Suprapubic skin (tissue), 4 donors: ENCODE measurements around the gene THSD7A. TPM values are rescaled to one million over a fixed set of nuclear protein-coding genes. Genes with fewer than 3 reads are reported as not detected.

ENCODE experiments used
- DNase-seq, 2 donors: peaks; one replicate each; pipeline ENCODE4 v3.0.0-alpha.2; 2019; ENCODE audit warnings: low spot score in 2 of 2
- H3K27ac ChIP-seq: fragments of 200-600 bp; sonication (generic); one replicate; pipeline ENCODE4 v1.5.1; 2019
- H3K27me3 ChIP-seq: fragments of 200-600 bp; sonication (generic); one replicate; pipeline ENCODE4 v1.5.1; 2019
- H3K36me3 ChIP-seq: fragments of 200-600 bp; sonication (generic); one replicate; pipeline ENCODE4 v1.5.1; 2019
- H3K4me1 ChIP-seq: fragments of 200-600 bp; sonication (generic); one replicate; pipeline ENCODE4 v1.5.1; 2019
- H3K4me3 ChIP-seq: fragments of 200-600 bp; sonication (generic); one replicate; pipeline ENCODE4 v1.5.1; 2019; ENCODE audit warnings: mild to moderate bottlenecking
- H3K9me3 ChIP-seq: fragments of 200-600 bp; sonication (generic); one replicate; pipeline ENCODE4 v1.5.1; 2019
- EP300 ChIP-seq: sonication (generic); formaldehyde crosslinking; IDR thresholded peaks from one replicate; pipeline ENCODE4 v1.6.1; 2017; ENCODE audit warnings: antibody characterized with exemption
- POLR2A ChIP-seq, 2 donors: fragments of 450-650 bp; IDR thresholded peaks; one replicate each; pipeline ENCODE4 v1.6.1; 2017; ENCODE audit warnings: antibody characterized with exemption in 2 of 2, mild to moderate bottlenecking in 2 of 2, moderate library complexity in 2 of 2
- POLR2AphosphoS5 ChIP-seq, 3 donors: sonication (generic); formaldehyde crosslinking; IDR thresholded peaks; one replicate each; pipeline ENCODE4 v1.6.1; 2017; ENCODE audit warnings: antibody characterized with exemption in 3 of 3
- WGBS: methylation state at CpG from one replicate; pipeline ENCODE4 v1.1.5; 2018; 5-methylcytosine and 5-hydroxymethylcytosine counted together
- total RNA-seq, 4 donors: library from RNA; depleted of rRNA; stranded (reverse); fragments of >200 nt; gene quantifications; one replicate each; pipeline ENCODE4 v1.1.0, GENCODE V29; 2016
- TF ChIP-seq, protein P1 (sequence below), 2 donors: fragments of 200-600 bp in 1 of 2; fragments of 450-650 bp in 1 of 2; sonication (generic) in 1 of 2; IDR thresholded peaks; one replicate each; pipeline ENCODE4 v1.5.1; 2016 to 2019; ENCODE audit warnings: antibody characterized with exemption in 2 of 2, mild to moderate bottlenecking in 1 of 2, moderate library complexity in 1 of 2

Gene THSD7A
- total RNA-seq, 4 donors from 2014 or later, result 0.42 to 5.4 (median 1.2) TPM

DNA sequence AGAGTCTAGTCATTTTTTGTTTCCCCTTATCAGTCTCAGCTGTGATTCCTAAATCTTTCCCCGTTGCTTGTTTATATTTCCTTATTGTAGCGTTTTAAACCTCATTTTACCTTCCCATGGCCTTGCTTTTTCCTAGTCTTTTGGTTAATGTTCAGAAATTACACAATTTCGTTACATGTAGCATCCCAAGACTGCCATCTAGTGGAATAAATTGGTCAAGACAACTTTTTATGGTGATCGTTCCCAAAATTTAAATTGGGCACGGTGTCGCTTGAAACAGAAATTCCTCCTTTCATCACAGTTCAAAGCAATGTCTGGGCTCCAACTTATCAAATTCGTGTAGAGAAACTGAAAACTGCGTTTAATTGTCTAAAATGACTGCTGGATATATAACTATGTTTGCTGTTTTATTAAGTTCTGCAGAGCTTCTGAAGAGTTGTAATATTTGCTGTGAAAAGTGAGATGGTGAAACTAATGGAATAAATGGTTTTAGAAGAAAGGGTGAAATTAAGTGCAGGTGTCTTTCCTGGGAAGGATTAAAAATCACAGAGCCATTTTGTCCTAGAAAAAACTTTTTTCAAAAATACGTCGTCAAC, 488.1 kb downstream of the THSD7A start:
- peaks cover 3% of the 10 kb centered on the region for H3K4me1 ChIP-seq
- DNase-seq, result no peak
- H3K36me3 ChIP-seq, result no peaks in the 10 kb centered on the region
- no peaks in the 10 kb centered on the region for H3K27me3 ChIP-seq
- no peak overlapping the region for H3K4me3 ChIP-seq
- no peaks in the 10 kb centered on the region for H3K9me3 ChIP-seq
- 16% methylated on average over 10 of the region's 10 CpGs for WGBS
- H3K27ac ChIP-seq, result no peak overlapping the region
- TF ChIP-seq, protein P1, sequence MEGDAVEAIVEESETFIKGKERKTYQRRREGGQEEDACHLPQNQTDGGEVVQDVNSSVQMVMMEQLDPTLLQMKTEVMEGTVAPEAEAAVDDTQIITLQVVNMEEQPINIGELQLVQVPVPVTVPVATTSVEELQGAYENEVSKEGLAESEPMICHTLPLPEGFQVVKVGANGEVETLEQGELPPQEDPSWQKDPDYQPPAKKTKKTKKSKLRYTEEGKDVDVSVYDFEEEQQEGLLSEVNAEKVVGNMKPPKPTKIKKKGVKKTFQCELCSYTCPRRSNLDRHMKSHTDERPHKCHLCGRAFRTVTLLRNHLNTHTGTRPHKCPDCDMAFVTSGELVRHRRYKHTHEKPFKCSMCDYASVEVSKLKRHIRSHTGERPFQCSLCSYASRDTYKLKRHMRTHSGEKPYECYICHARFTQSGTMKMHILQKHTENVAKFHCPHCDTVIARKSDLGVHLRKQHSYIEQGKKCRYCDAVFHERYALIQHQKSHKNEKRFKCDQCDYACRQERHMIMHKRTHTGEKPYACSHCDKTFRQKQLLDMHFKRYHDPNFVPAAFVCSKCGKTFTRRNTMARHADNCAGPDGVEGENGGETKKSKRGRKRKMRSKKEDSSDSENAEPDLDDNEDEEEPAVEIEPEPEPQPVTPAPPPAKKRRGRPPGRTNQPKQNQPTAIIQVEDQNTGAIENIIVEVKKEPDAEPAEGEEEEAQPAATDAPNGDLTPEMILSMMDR (IDR thresholded peaks at IDR 0.05), result peak; percentile 59 to 60
- TF ChIP-seq EP300 (no peak), POLR2A (IDR thresholded peaks at IDR 0.05) (no peak), POLR2AphosphoS5 (IDR thresholded peaks at IDR 0.05) (no peak)

DNA sequence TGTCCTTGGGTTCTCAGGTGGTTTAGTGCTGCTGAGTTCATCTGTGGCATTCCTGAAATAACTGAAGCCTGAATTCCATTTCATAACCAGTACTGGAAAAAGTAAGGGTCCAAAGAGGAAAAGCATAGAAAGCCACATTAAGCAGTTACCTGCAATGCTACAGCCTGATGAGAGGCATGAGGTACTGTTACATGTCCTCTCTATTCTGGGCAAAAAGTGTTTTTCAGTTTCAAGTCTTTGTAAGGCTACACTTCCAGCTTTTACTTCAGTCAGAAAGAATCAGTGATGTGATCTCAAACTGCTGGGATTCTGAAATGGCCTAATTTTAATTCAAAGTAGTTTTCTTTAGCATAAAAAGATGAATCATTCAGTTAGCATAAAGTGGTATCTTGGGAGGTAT, 488.9 kb downstream of the THSD7A start:
- TF ChIP-seq POLR2AphosphoS5 (IDR thresholded peaks at IDR 0.05) (no peak), EP300 (no peak), POLR2A (IDR thresholded peaks at IDR 0.05) (no peak)
- TF ChIP-seq, protein P1 (IDR thresholded peaks at IDR 0.05), result no peak
- no peak for DNase-seq
- no peaks in the 10 kb centered on the region for H3K9me3 ChIP-seq
- peaks cover 3% of the 10 kb centered on the region for H3K4me1 ChIP-seq
- H3K27ac ChIP-seq, result no peak overlapping the region
- no peaks in the 10 kb centered on the region for H3K36me3 ChIP-seq
- no peaks in the 10 kb centered on the region for H3K27me3 ChIP-seq
- no peak overlapping the region for H3K4me3 ChIP-seq

DNA sequence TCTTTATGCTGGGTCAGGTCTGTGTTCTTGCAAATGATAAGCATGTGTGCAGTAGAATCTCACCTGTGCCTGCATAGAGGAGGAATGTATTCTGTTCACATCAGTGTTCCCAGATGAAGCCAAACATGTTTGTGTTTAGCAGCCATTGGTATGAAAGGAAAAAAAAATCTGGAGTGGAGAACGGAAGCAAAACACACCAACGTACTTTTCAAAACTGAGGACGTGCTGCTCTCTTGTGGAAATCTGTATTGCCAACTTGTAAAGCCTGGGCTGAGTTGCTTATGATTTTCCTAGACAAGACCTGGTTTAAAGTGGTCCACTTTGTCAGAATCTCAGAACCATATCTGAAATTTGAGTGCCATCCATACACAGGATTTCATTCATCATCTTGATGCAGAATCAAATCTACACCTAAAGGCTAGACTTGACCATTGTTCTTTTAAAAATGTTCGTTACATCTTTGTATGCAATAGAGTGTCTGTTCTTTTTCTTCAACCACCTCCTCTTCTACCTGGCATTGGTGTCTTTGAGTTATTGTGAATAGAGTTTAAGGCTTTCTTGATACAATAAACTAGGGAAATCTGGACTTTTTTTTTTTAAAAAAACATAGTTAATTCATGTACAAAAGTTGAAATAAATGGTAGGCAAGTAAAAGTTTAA, 490.6 kb downstream of the THSD7A start:
- no peaks in the 10 kb centered on the region for H3K36me3 ChIP-seq
- no peak overlapping the region for H3K27ac ChIP-seq
- DNase-seq, result no peak
- no peaks in the 10 kb centered on the region for H3K9me3 ChIP-seq
- H3K4me1 ChIP-seq, result peaks cover 3% of the 10 kb centered on the region
- no peak overlapping the region for H3K4me3 ChIP-seq
- WGBS, result 27% methylated on average over 4 of the region's 4 CpGs
- no peaks in the 10 kb centered on the region for H3K27me3 ChIP-seq
- TF ChIP-seq EP300 (no peak), POLR2A (IDR thresholded peaks at IDR 0.05) (no peak), POLR2AphosphoS5 (IDR thresholded peaks at IDR 0.05) (no peak)
- TF ChIP-seq, protein P1 (IDR thresholded peaks at IDR 0.05), result no peak

DNA sequence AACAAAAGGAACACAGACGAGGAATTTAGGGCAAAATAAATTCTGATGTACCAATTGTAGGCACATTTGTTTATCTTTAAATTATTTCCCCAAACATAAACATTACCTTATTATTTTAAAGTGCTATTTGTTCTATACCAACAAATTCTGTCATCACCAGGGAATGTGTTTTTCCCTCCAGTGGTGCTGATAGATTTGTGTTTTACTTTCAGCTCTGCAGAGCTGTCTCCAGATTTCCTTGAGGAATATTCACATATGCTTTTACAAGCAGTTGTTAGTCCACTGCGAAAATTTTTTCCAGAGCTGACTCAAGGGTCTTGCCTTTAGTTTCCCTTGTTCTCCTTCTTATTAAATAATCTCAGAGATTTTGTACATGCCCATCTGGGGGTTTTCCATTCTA, 495.6 kb downstream of the THSD7A start:
- Histone ChIP-seq H3K9me3 (no peaks in the 10 kb centered on the region), H3K27me3 (no peaks in the 10 kb centered on the region), H3K4me1 (no peaks in the 10 kb centered on the region), H3K4me3 (no peak overlapping the region), H3K27ac (no peak overlapping the region), H3K36me3 (no peaks in the 10 kb centered on the region)
- TF ChIP-seq EP300 (no peak), POLR2A (IDR thresholded peaks at IDR 0.05) (no peak), POLR2AphosphoS5 (IDR thresholded peaks at IDR 0.05) (no peak)
- TF ChIP-seq, protein P1 (IDR thresholded peaks at IDR 0.05), result no peak
- DNase-seq, result no peak
- 48% methylated on average over 2 of the region's 2 CpGs for WGBS

DNA sequence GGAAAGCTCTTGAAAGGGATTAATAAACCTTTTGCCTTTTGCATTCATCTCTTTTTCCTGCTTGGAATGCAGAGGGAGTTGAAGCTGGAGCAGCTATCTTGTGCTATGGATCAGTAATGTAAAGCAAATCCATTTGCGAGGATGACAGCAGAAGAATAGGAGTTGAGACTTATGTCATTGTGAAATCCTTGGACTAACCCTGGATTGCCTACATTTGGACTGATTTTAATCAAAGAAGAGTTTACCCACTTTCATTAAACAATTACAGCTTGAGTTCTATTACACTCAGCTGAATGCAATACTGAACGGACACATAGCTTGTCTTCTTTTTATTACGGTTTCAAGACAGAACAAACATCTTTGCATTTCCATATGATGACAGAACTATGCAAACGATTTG, 496.1 kb downstream of the THSD7A start:
- peaks cover under 1% of the 10 kb centered on the region for H3K9me3 ChIP-seq
- 60% methylated on average over 4 of the region's 4 CpGs for WGBS
- no peak overlapping the region for H3K4me3 ChIP-seq
- no peaks in the 10 kb centered on the region for H3K36me3 ChIP-seq
- no peak overlapping the region for H3K27ac ChIP-seq
- H3K27me3 ChIP-seq, result no peaks in the 10 kb centered on the region
- DNase-seq, result no peak
- TF ChIP-seq, protein P1 (IDR thresholded peaks at IDR 0.05), result no peak
- TF ChIP-seq EP300, result no peak
- no peak for TF ChIP-seq POLR2A (IDR thresholded peaks at IDR 0.05)
- TF ChIP-seq POLR2AphosphoS5 (IDR thresholded peaks at IDR 0.05), result no peak
- no peaks in the 10 kb centered on the region for H3K4me1 ChIP-seq
